Neural cell (in vitro differentiated cells): Measurements from ENCODE around the gene ADAMTS2. TPM values are rescaled to one million over a fixed set of nuclear protein-coding genes. Genes with fewer than 3 reads are reported as not detected.

Experiments used
- H2AFZ ChIP-seq: fragments of 200-600, 300-800 bp; sonication (generic), shearing (Covaris generic); 2 replicates; pipeline ENCODE4 v1.6.0; 2014; ENCODE audit warnings: low read depth, mild to moderate bottlenecking, antibody characterized with exemption, low read length, moderate library complexity
- H3F3A ChIP-seq: fragments of 200-600 bp; shearing (Covaris generic); 2 replicates; pipeline ENCODE4 v1.6.1; 2016; ENCODE audit warnings: mild to moderate bottlenecking, moderate library complexity, mixed read lengths, antibody characterized with exemption, low read length; ENCODE audit not compliant: insufficient read depth, poor library complexity, severe bottlenecking
- H3K27ac ChIP-seq: fragments of 200-600, 300-800 bp; sonication (generic), shearing (Covaris generic); 2 replicates; pipeline ENCODE4 v1.5.1; 2014; ENCODE audit warnings: mild to moderate bottlenecking, low read length, moderate library complexity
- H3K27me3 ChIP-seq: fragments of 300-800, 200-600 bp; sonication (generic), shearing (Covaris generic); 2 replicates; pipeline ENCODE4 v1.6.0; 2014; ENCODE audit warnings: mild to moderate bottlenecking, low read depth, low read length, moderate library complexity; ENCODE audit not compliant: insufficient read depth
- H3K36me3 ChIP-seq: fragments of 300-800, 200-600 bp; sonication (generic), shearing (Covaris generic); 2 replicates; pipeline ENCODE4 v1.5.1; 2014; ENCODE audit warnings: mild to moderate bottlenecking, antibody characterized with exemption, low read length, moderate library complexity; ENCODE audit not compliant: insufficient read depth
- H3K4me2 ChIP-seq: fragments of 300-800, 200-600 bp; sonication (generic), shearing (Covaris generic); 2 replicates; pipeline ENCODE4 v1.6.0; 2014; ENCODE audit warnings: mild to moderate bottlenecking, low read length
- H3K4me3 ChIP-seq: fragments of 300-800, 200-600 bp; sonication (generic), shearing (Covaris generic); 2 replicates; pipeline ENCODE4 v1.5.1; 2014; ENCODE audit warnings: mild to moderate bottlenecking, low read length, moderate library complexity
- H3K79me2 ChIP-seq: fragments of 200-600 bp; shearing (Covaris generic); replicated peaks from 2 replicates; pipeline ENCODE4 v1.6.0; 2014; ENCODE audit warnings: mild to moderate bottlenecking, low read length, moderate library complexity; ENCODE audit not compliant: insufficient read depth
- H3K9ac ChIP-seq: fragments of 300-800, 200-600 bp; sonication (generic), shearing (Covaris generic); 2 replicates; pipeline ENCODE4 v1.6.1; 2016; ENCODE audit warnings: mild to moderate bottlenecking, low read length, mixed read lengths
- H3K9me2 ChIP-seq: fragments of 200-600 bp; shearing (Covaris generic); 2 replicates; pipeline ENCODE4 v1.6.1; 2016; ENCODE audit warnings: mild to moderate bottlenecking, low read length, mixed read lengths; ENCODE audit not compliant: insufficient read depth
- H3K9me3 ChIP-seq: fragments of 200-600, 300-800 bp; sonication (generic), shearing (Covaris generic); 2 replicates; pipeline ENCODE4 v1.6.1; 2016; ENCODE audit warnings: mild to moderate bottlenecking, mixed run types, low read length, moderate library complexity, mixed read lengths
- H4K20me1 ChIP-seq: fragments of 200-600 bp; shearing (Covaris generic); 2 replicates; pipeline ENCODE4 v1.6.1; 2016; ENCODE audit warnings: mild to moderate bottlenecking, mixed run types; ENCODE audit not compliant: insufficient read depth
- CTCF ChIP-seq: fragments of 450-650 bp; IDR thresholded peaks from 2 replicates; pipeline ENCODE4 v1.5.1; 2014; ENCODE audit warnings: antibody characterized with exemption, mild to moderate bottlenecking, moderate library complexity; ENCODE audit not compliant: poor library complexity, severe bottlenecking
- EP300 ChIP-seq: fragments of 450-650 bp; conservative IDR thresholded peaks from 2 replicates; pipeline ENCODE4 v1.6.1; 2014; ENCODE audit warnings: antibody characterized with exemption, mild to moderate bottlenecking, moderate library complexity; ENCODE audit not compliant: poor library complexity, severe bottlenecking
- EZH2 ChIP-seq: fragments of 200-600, 300-800 bp; shearing (Covaris generic), sonication (generic); IDR thresholded peaks from 2 replicates; pipeline ENCODE4 v1.6.1; 2014; ENCODE audit warnings: antibody characterized with exemption, low read length, borderline replicate concordance, mild to moderate bottlenecking; ENCODE audit not compliant: insufficient read depth, poor library complexity, severe bottlenecking
- MXI1 ChIP-seq: fragments of 450-650 bp; conservative IDR thresholded peaks from 2 replicates; pipeline ENCODE4 v1.6.1; 2014; ENCODE audit warnings: antibody characterized with exemption, mild to moderate bottlenecking; ENCODE audit not compliant: poor library complexity, severe bottlenecking
- POLR2AphosphoS5 ChIP-seq: IDR thresholded peaks from 2 replicates; pipeline ENCODE4 v1.6.1; 2012
- RAD21 ChIP-seq: fragments of 450-650 bp; conservative IDR thresholded peaks from 2 replicates; pipeline ENCODE4 v1.6.1; 2014; ENCODE audit warnings: antibody characterized with exemption, mild to moderate bottlenecking, moderate library complexity
- REST ChIP-seq: IDR thresholded peaks from 2 replicates; pipeline ENCODE4 v1.6.1; 2012; ENCODE audit warnings: borderline replicate concordance
- SMC3 ChIP-seq: fragments of 450-650 bp; conservative IDR thresholded peaks from 2 replicates; pipeline ENCODE4 v1.6.1; 2014; ENCODE audit warnings: antibody characterized with exemption, mild to moderate bottlenecking, moderate library complexity; ENCODE audit not compliant: poor library complexity
- TAF1 ChIP-seq: IDR thresholded peaks from 2 replicates; pipeline ENCODE4 v1.6.1; 2012; ENCODE audit warnings: low read depth
- polyA plus RNA-seq: library from polyadenylated mRNA; depleted of rRNA; stranded (reverse); fragments of >200 nt; gene quantifications from 2 replicates; pipeline ENCODE4 v1.2.3, GENCODE V29; 2014

ADAMTS2 gene
- polyA plus RNA-seq, 1 donor from 2014 or later, result 0.61 TPM

DNA sequence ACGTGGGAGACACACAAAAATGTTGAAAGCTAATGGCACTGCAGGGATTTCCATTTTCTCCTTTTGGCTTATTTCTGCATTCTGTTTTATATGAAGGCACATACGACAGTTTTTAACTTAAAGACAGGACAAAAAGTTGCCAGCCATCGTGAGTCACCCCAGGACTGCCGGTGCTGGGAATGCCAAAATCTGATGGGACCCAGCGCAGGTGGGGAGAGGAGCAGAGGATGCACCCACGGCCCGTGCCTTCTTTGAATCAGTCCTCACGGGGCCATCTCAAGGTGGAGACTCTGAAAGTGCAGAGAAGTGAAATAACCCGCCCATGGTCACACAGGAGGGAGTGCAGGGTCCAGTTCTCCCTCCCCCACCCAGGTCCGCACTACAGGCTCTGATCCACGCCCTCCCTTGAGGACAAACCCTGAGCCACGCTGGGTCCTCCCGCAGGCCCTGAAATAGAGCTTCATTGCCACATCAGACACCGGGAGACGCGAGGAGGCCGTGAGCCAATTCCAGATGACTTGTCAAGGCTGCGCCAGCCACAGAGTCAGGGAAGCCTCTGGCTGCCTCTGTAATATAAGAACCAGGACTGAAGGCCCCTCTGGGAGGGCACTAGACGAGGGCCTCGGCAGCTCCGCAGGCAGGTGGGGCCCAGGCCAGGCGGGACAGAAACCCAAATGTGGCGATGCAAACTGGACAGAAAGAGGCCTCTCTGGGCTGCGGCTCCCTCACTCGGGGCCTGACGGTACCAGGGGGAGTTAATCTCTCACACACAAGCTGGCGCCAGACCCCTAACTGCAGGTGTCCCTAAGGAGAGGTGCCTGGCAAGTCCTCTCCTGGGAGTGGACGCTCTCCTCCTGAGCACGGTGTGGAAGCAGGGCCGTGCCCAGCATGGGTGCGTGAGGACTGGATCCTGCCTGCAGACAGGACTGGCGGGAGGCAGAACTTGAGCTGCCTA lies 22.9 kb downstream of the ADAMTS2 start (continued):
- TF ChIP-seq EP300, result no peak
- TF ChIP-seq POLR2AphosphoS5, result no peak
- TF ChIP-seq EZH2, result no peak

GRCh38 chr5:179321206-179321987 lies 23.9 kb downstream of the ADAMTS2 start:
- H3K36me3 ChIP-seq, result no peaks in the 10 kb centered on the region
- TF ChIP-seq TAF1 (no peak), SMC3 (no peak), POLR2AphosphoS5 (no peak), MXI1 (no peak), EZH2 (no peak), EP300 (no peak), CTCF (no peak), REST (no peak), RAD21 (no peak)
- no peaks in the 10 kb centered on the region for H3K9me3 ChIP-seq
- no peaks in the 10 kb centered on the region for H3F3A ChIP-seq
- no peak overlapping the region for H2AFZ ChIP-seq
- no peak overlapping the region for H3K9ac ChIP-seq
- H3K4me2 ChIP-seq, result no peak overlapping the region
- no peaks in the 10 kb centered on the region for H3K27me3 ChIP-seq
- no peaks in the 10 kb centered on the region for H3K79me2 ChIP-seq
- no peak overlapping the region for H3K27ac ChIP-seq
- H3K4me3 ChIP-seq, result no peak overlapping the region
- H4K20me1 ChIP-seq, result no peaks in the 10 kb centered on the region
- no peaks in the 10 kb centered on the region for H3K9me2 ChIP-seq
